Inflammatory macrophage treated with lipopolysaccharide for 1 hour (primary cell): ENCODE results near the gene DCAF8.
"Not testable (repeated sequence)": the region's sequence is repeated elsewhere in the genome, so short reads cannot be mapped to it uniquely, and the experiment has no call there.

Experiments
- DNase-seq, 2 donors: peaks; one replicate each; pipeline ENCODE4 v3.0.0-alpha.2; 2020 to 2022

Gene DCAF8

GRCh38 chr1:160261893-160262794 lies at the start of gene DCAF8:
TSS of gene DCAF8 (minus strand) at chr1:160262549. CDS start at chr1:160244008, 18,541 bp downstream.
- DNase-seq: peak; percentile 98 to 99

- peak; percentile 37 to 50 for DNase-seq
Measured at GRCh38 chr1:160309571-160309970, 47.2 kb upstream of the DCAF8 start.

GRCh38 chr1:160309185-160309557 lies 46.8 kb upstream of the DCAF8 start:
- peak in 1 of 2 donors; percentile 20 for DNase-seq

DNA sequence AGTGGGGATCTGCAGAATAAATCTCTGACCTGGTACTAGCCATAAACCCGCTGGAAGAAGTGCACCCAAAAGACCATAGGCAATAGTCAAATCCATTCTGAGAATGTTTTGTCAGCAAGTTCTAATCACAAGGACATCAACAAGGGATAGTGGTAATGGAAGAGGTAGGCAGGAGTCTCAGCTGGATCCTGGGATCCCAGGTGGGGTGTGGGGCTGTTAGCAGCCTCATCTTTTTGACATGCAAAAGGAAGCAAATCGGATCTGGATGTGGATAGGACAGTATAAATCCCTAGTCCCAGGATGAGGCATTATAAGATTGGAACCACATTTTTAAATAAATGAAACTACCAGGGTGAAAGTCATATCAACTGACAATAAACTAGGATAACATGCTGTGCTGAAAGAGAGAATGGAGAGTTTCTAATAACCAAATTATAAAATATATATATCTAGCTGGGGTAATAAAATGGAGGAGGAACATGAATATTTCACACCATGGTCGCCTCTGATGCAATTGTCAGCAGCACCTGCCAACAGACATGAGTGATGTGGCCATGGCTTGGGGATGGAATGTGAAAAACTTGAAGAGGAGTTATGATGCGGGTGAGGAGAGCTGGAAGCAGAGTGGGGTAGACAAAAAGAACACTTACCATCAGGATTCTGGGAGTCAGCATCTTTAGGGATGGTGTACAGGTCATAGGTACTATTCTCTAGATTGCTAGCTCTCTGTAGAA lies 46.3 kb upstream of the DCAF8 start:
- no peak for DNase-seq

DNA sequence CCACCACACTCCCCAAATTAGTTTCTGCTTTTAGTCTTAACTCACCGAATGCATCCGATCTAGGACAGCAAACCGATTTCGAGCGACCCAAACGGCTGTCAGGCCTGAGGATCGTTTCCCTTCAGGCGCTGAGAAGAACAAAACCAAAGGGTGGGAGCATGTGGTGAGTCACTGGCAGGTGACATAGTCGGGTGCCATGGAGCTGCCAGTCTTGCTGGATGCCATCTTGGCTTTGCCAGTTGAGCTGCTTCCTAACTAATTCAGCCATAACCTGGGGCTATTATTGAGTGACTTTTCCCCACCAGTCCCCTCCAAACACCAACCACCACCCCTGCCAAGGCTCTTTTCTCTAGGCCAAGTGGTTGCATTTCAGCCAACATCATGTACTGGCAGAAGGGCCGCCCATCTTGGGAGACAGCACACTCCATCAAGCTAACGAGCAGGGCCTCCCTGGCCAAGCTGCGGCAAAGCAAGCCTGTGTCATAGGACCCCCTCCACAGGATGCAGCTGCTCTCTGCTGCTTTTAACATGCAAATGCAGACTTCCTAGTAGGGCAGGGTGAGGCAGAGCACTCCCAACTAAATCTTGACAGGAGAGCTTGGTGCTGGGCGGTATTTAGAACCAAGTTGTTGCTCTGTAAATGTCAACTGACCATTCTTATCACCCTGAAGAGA lies 44.9 kb upstream of the DCAF8 start:
- DNase-seq: no peak

DNA sequence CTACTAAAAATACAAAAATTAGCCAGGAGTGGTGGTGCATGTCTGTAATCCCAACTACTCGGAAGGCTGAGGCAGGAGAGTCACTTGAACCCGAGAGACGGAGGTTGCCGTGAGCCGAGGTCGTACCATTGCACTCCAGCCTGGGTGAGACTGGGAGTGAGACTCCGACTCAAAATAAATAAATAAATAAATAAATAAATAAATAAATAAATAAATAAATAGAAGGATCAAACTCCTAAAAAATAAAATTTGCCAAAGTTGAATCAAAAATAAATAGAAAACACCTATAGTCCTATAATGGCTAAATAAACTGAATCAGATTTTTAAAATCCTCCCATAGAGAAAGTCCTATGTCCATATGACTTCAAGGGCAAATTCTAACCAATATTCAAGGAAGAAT lies 37.8 kb upstream of the DCAF8 start:
- no peak for DNase-seq

DNA sequence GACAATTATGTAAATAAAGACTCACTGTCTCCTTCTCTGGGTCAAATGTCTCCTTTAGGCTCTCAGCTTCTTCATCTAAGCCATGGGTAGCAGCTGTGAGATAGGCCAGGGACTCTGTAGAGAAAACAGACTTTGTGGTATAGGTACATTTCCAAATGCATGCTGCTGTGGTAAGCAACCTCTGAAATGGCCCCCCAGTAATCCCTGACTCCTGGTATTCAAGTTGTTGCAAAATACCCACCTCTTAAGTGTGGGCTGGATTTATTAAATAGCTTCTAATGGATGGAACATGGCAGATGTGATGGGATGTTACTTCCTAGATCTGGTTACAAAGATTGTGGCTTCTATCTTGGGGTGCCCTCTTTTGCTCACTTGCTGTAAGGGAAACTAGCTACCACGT lies 33.7 kb upstream of the DCAF8 start:
- DNase-seq: no peak

DNA sequence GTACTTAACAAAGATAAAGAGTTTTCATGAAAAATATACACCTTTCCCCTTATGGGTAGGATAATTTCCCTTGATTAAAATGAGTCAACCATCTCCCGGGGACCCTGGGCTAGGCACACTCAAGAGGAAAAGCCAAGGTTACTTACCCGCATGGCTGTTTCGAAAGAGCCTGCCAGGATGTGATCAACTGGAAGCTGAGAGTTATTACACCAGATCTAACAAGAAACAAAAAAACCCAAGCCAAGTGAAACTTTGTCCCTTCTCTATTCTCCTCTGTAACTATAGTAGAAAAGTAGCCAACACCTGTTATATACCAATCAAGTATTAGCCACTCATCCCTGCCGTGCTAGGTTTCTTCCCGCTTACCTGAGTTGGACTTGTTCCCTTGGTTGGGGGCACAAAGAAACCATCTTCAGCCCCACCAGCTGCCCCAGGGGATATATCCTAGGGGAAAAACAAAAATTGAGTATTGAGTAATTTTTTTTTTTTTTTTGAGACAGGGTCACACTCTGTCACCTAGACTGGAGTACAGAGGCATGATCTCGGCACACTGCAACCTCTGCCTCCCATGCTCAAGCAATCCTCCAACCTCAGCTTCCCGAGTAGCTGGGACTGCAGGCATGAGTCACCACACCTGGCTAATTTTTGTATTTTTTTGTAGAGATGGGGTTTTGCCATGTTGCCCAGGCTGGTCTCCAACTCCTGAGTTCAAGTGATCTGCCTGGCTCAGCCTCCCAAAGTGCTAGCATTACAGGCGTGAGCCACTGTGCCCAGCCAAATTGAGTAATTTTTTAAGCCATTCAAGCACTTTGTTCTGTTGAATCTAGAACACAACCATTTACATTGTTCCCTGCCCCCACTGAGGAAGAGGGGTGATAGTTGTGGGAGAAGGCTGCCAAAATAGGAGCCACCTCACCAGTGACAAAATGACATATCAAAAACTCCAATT lies 30.9 kb upstream of the DCAF8 start:
- DNase-seq: peak; percentile 25 to 29

DNA sequence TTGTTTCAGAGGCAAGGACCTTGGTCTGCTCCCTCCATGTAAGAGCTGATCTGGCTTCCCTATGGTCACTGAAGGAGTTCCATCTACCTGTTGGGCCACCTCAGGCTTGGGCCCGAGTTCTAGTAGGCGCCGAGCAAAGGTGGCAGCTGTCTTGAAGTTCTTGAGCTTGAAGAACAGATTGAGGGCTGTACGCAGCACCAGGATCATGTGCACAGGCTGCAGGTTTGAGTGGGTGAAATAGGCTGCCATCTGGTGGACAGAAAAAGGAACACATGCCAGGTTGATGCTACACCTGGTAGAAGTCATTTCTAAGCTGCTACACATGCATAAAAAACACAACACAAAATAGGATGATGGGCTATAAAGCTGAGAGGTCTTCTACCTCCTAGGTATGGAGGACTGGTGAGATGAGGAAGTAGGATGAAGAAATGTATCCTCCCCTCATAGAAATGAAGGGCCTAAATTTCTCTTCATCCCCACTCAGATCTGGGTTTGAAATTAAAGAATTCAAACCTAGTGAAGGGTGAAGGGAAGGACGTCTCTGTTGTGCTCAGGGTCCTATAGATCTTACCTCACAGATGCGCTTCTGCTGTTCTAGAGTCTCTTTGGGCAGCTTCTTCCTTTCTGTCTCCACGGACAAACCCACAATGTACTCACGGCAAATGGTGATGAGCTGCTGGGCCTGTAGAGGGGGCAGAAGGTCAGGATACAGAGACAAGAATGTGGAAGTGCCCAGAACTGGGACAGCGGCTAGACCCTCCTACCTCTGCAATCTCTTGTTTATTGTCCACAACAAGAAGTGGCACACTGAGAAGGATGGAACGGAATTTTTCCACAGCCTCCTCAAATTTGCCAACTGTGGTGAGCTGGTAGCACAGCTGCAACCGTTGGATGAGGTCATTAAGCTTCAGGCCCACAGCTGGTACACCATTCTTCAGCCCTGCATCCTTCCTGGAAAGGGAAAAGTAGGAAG lies 29.2 kb upstream of the DCAF8 start:
- DNase-seq: peak; percentile 41 to 67

DNA sequence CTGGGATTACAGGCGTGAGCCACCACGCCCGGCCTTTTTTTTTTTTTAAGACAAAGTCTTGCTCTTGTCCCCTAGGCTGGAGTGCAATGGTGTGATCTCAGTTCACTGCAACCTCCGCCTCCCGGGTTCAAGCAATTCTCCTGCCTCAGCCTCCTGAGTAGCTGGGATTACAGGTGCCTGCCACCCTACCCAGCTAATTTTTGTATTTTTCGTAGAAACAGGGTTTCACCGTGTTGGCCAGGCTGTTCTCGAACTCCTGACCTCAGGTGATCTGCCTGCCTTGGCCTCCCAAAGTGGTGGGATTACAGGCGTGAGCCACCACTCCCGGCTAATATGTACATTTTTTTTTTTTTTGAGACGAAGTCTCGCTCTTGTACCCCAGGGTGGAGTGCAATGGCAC lies 25.4 kb upstream of the DCAF8 start:
- not testable (repeated sequence) for DNase-seq

GRCh38 chr1:160285506-160285905 lies 23.2 kb upstream of the DCAF8 start:
- DNase-seq: no peak

DNA sequence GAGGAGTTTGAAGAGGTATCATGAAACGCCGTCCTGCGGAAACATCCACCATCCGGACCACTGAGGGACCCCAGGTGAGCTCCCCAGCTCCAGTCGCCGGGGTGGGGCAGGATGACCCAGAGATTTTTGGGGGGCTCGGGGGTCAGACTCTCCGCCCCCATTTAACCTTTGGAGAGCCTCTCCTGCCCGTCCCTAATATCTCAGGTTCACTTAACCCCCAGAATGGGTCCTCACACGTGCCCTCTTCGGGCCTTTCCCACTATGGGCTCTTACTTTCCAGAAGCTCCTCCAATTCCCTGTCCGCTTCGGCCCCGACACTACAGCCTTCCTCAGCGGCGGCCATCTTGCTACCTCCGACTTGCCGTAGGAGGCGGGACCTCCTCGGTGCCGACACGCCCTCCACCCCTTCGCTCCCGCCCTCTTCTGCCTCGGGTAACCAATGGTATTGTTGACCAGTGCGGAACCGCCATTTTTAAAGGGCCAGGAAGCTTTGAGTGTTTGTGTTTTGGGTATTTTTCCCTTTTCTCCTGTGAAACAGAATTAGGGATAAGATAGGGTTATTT lies 22.5 kb upstream of the DCAF8 start, which contains the start of gene PEX19:
Gene PEX19 (minus strand): TSS at position 352 of the 563 bp plus-strand sequence. CDS start 9 bp downstream, at position 343.
- DNase-seq: peak; percentile 88 to 92

- peak; percentile 85 to 91 for DNase-seq
Measured at GRCh38 chr1:160284220-160284781, 22.0 kb upstream of the DCAF8 start.

DNA sequence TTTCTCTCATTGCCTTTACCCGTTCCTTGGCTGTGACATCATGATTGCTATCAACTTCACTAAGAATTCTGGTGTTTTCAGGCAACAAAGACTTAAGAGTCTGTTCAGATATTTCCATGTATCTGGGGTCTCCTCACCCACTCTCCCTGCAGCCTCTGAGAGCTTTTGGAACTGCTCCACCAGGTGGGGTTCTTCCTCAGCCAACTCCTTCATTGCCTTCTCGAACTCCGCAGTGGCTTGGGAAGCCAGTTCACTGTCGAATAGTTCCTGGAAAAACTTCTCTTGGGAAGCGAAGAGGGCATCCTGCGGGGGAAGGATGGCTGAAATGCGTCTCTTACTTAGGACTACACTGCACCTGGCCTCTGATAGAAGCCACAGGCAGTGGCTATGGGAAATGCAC lies 20.5 kb upstream of the DCAF8 start:
- no peak for DNase-seq

- no peak for DNase-seq
Measured at GRCh38 chr1:160277987-160278386, 15.6 kb upstream of the DCAF8 start.

- DNase-seq: no peak
Measured at GRCh38 chr1:160277330-160277729, 15.0 kb upstream of the DCAF8 start.

- no peak for DNase-seq
Measured at GRCh38 chr1:160271025-160271424, 8.7 kb upstream of the DCAF8 start.

DNA sequence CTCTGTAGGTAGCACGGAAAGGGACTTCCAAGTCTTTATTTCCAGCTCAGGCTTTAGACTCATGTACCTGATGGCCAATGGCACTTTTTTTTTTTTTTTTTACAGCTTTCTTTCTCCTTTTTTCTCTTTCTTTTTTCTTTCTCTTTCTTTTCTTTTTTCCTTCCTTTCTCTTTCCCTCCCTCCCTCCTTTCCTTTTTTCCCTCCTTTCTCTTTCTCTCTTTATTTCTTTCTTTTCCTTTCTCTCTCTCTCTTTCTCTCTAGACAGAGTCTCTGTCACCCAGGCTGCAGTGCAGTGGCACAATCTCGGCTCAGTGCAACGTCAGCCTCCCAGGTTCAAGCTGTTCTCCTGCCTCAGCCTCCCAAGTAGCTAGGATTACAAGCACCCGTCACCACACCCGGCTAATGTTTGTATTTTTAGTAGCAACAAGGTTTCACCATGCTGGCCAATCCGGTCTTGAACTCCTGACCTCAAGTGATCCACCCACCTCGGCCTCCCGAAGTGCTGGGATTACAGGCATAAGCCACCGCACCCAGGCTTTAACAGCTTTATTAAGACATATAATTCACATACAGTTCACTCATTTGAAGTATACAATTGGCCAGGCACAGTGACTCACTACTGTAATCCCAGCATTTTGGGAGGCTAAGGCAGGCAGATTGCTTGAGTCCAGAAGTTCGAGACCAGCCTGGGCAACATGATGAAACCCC lies 5.1 kb upstream of the DCAF8 start:
- DNase-seq: no peak

DNA sequence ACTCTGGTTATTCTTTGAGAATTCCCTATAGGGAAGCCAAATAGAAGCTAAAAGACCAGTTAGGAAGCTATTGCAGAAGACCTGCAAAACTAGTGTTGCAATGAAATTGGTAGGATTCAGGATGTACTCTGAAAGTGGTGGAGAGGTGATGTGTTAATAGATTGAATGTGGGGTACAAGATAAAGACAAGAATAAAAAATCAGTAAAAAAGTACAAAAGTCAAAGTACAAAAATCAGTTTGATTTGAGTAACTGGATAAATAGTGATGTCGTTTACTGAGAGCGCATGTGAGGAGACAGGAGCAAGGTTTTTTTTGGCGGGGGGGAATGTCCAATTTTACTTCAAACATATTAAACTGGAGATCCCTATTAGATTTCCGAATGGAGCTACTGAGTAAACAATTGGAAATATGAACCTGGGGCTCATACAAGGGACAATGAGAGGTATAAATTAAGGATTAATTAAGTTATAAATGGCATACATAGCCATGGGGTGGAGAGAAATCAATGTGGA lies 2.5 kb upstream of the DCAF8 start:
- no peak for DNase-seq
